NT2/D1 (cell line): ENCODE results near the gene ZHX3.
A peak's percentile ranks its signal among the peaks of the same experiment; 100 is the strongest.

Source experiments
- DNase-seq: peaks from one replicate; pipeline ENCODE4 v3.0.0-alpha.2; 2011; ENCODE audit warnings: low read depth, low spot score
- H3K27me3 ChIP-seq: 2 replicates; pipeline ENCODE4 v1.6.0; 2011; ENCODE audit warnings: mild to moderate bottlenecking; ENCODE audit not compliant: insufficient read length, insufficient read depth
- H3K36me3 ChIP-seq: 2 replicates; pipeline ENCODE4 v1.6.1; 2011; ENCODE audit warnings: mild to moderate bottlenecking, low read length, mixed read lengths; ENCODE audit not compliant: insufficient read depth, insufficient read length
- H3K4me1 ChIP-seq: 2 replicates; pipeline ENCODE4 v1.5.1; 2011; ENCODE audit not compliant: insufficient read depth, insufficient read length
- H3K4me3 ChIP-seq: 2 replicates; pipeline ENCODE4 v1.5.1; 2011; ENCODE audit warnings: low read depth; ENCODE audit not compliant: insufficient read length
- H3K9ac ChIP-seq: 2 replicates; pipeline ENCODE4 v1.6.0; 2011; ENCODE audit warnings: low read depth; ENCODE audit not compliant: insufficient read length
- H3K9me3 ChIP-seq: 2 replicates; pipeline ENCODE4 v1.5.1; 2011; ENCODE audit warnings: mild to moderate bottlenecking, low read length; ENCODE audit not compliant: insufficient read depth
- SUZ12 ChIP-seq: IDR thresholded peaks from 2 replicates; pipeline ENCODE4 v1.6.1; 2011; ENCODE audit not compliant: insufficient read length, insufficient read depth; ENCODE audit errors: extremely low read depth
- YY1 ChIP-seq: IDR thresholded peaks from 2 replicates; pipeline ENCODE4 v1.6.1; 2011; ENCODE audit not compliant: insufficient read length, insufficient read depth
- ZNF274 ChIP-seq: IDR thresholded peaks from 2 replicates; pipeline ENCODE4 v1.6.1; 2011; ENCODE audit warnings: mild to moderate bottlenecking, low read depth, low read length

ZHX3 gene

GRCh38 chr20:41139227-41140093, 178.1 kb downstream of the ZHX3 start:
- H3K4me3 ChIP-seq, result peak overlapping the region; percentile 82

DNA sequence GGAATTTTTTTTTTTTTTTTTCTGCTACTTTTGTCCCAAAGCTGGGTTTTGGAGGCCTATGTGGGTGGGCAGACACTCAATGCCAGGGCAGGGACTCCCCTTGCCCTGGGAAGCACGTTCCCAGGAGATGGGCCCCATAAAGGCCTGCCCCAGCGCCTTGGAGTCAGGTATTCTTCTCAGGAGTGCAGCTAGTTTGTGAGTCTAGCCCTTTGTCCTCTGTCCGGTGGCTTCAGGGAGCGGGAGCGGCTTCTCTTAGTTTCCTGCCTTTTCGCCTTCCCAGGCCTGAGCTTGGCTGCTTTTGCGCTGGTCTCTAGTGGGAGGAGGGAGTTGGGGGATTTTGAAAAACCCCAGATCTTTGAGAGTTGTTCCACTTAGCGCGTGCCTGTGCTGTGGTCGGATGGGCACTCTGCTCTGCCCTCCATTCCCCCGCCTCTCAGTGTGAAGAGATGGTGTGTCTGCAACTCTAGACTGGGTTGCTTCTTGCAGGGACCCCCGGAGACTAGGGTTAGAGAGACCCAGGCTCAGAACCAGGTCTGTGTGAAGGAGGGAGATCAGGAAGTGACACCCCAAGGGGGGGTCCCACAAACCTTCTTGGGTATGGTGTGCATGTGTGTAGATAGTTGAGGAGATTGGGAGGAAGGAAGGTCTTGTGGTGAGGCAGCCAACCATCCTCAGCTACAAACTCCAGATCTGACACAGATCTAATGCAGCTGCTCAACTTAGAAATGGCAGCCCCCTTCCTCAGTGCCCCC, 178.9 kb downstream of the ZHX3 start:
- peaks cover 19% of the 10 kb centered on the region for H3K4me1 ChIP-seq
- H3K4me3 ChIP-seq, result peak overlapping the region; percentile 82
- H3K36me3 ChIP-seq, result peaks cover 43% of the 10 kb centered on the region
- H3K9ac ChIP-seq, result peak overlapping the region; percentile 96
- no peaks in the 10 kb centered on the region for H3K9me3 ChIP-seq
- H3K27me3 ChIP-seq, result peaks cover 4% of the 10 kb centered on the region
- no peak for DNase-seq
- no peak for TF ChIP-seq YY1
- TF ChIP-seq ZNF274, result no peak

More at GRCh38 chr20:41139227-41140093, 178.1 kb downstream of the ZHX3 start:
- H3K9me3 ChIP-seq, result no peaks in the 10 kb centered on the region
- no peak for DNase-seq
- H3K36me3 ChIP-seq, result peaks cover 51% of the 10 kb centered on the region
- TF ChIP-seq ZNF274, result no peak
- no peak for TF ChIP-seq SUZ12
- no peak for TF ChIP-seq YY1
- peak overlapping the region; percentile 96 for H3K9ac ChIP-seq
- peaks cover 4% of the 10 kb centered on the region for H3K27me3 ChIP-seq
- H3K4me1 ChIP-seq, result peaks cover 19% of the 10 kb centered on the region

- no peaks in the 10 kb centered on the region for H3K9me3 ChIP-seq
- peak overlapping the region; percentile 82 for H3K4me3 ChIP-seq
- TF ChIP-seq YY1 (no peak), SUZ12 (no peak), ZNF274 (no peak)
- H3K36me3 ChIP-seq, result peaks cover 36% of the 10 kb centered on the region
- peaks cover 19% of the 10 kb centered on the region for H3K4me1 ChIP-seq
- DNase-seq, result peak; percentile 68
- peaks cover 4% of the 10 kb centered on the region for H3K27me3 ChIP-seq
- peak overlapping the region; percentile 96 for H3K9ac ChIP-seq
Observed at GRCh38 chr20:41137614-41138474, 179.7 kb downstream of the ZHX3 start.

DNA sequence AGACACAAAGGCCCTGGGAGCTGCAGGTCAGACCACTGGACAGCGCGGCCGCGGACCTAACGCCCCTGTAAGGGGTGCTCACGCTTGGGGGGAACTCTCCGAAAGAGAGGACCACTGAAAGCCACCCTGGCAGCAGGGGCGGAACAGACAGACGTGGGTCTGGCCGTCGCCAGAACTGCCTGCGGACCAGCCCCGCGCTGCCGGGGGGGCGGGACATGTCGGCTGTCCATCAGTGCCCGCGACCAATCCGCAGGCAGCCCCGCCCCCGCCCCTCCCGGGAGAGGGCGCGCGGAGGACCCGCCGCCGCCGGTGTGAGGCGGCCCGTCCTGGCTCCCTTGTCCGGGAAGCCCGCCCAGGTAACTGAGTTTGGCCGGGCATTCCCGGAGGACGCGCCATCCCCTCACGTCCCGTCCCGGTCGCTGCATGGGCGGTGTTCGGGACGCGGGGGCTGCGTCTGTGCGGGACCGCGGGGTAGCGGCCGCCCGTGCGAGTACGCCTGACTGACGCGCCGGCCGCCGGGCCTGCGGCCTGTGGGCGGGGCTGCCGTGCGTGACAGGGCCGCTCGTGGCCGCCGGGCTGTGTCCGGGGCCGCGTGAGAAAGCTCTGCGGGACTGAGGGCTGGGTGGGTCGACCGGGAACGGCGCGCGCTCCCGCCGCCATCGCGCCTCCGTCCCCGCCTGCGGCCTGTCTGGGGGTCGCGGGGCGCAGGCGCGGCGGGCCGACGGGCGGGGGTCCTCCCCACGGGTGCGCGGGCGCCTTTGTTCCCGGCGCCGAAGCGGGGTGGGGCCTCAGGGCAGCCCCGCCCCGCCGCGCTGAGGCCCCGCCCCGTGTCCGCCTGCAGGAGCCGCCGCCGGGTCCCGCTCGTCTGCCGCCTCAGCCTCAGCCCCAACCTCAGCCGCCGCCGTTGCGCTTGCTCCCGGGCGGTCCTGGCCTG, 180.6 kb downstream of the ZHX3 start, which contains the start of gene PLCG1:
Gene PLCG1, plus strand, starts transcription at position 864 of the 934 bp plus-strand sequence. CDS start 99 bp downstream, outside the sequence.
- peaks cover 19% of the 10 kb centered on the region for H3K4me1 ChIP-seq
- TF ChIP-seq YY1 (no peak), ZNF274 (no peak), SUZ12 (no peak)
- H3K9me3 ChIP-seq, result no peaks in the 10 kb centered on the region
- peak; percentile 82 for DNase-seq
- peak within 1 kb of the TSS; percentile 98 for H3K9ac ChIP-seq
- peak within 1 kb of the TSS; percentile 82 for H3K4me3 ChIP-seq
- peaks cover 4% of the 10 kb centered on the region for H3K27me3 ChIP-seq
- peaks cover 31% of the 10 kb centered on the region for H3K36me3 ChIP-seq

GRCh38 chr20:41135888-41136679, 181.4 kb downstream of the ZHX3 start:
- Histone ChIP-seq H3K4me3 (peak overlapping the region; percentile 82), H3K4me1 (peaks cover 19% of the 10 kb centered on the region), H3K27me3 (peaks cover 4% of the 10 kb centered on the region), H3K9me3 (no peaks in the 10 kb centered on the region), H3K36me3 (peaks cover 24% of the 10 kb centered on the region), H3K9ac (peak overlapping the region; percentile 98)
- peak; percentile 18 for DNase-seq
- no peak for TF ChIP-seq ZNF274
- no peak for TF ChIP-seq YY1
- no peak for TF ChIP-seq SUZ12
